Renal pelvis (tissue), 4 donors: ENCODE measurements around the gene ALK. TPM values are rescaled to one million over a fixed set of nuclear protein-coding genes. Genes with fewer than 3 reads are reported as not detected.

ENCODE experiments used
- DNase-seq: peaks from one replicate; pipeline ENCODE4 v3.0.0-alpha.2; 2013
- polyA plus RNA-seq, 3 donors: library from polyadenylated mRNA; unstranded; fragments of 120-200 nt; gene quantifications; one replicate each; pipeline ENCODE4 v1.2.1, GENCODE V29; 2013; ENCODE audit not compliant: insufficient read length in 3 of 3

The ALK gene
- polyA plus RNA-seq, 3 donors = 0.22 to 0.55 (median 0.36) TPM

GRCh38 chr2:29718076-29718686 is 203.2 kb downstream of the ALK start:
- no peak for DNase-seq

DNA sequence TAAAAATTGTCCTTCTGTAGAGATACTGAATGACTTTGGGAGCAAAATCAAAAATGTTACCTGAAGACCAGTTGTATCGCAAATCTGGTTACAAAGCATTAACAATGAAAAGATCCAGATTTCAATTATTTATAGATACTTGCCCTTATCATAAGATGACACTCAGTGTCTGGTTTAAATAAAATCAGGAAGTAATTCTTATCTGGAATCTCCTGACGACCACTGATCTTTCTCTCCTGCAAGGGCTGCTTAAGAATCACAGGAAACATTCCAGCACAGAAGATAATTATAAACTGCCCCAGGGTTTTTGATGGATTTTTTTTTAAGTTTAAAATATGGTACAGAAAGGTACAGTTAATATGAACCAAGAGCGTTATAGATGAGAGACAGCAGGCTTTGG is 205.7 kb downstream of the ALK start:
- DNase-seq = no peak

DNA sequence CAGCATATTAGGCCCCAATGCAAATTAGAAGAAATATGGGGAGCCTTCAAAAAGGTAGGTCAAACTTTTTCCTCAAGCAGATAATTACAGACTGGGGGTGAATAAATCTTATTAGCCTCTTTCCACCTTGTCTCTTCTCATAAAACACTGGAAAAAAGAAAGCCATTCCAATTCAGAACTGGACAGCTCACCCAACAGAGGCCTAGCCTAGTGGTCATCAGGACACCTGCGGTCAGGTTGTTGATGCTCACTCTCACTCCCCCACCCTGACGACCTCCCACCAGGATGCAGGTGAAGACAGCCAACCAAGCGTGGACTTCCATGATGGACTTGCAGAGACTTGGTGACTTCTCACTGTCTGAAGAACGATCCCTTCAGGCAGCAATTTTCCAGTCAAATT is 207.1 kb downstream of the ALK start:
- no peak for DNase-seq

GRCh38 chr2:29706171-29706720 is 215.1 kb downstream of the ALK start:
- DNase-seq = no peak

- DNase-seq = peak; percentile 55
Observed at GRCh38 chr2:29705616-29706015, 215.8 kb downstream of the ALK start.

GRCh38 chr2:29703336-29703735 is 218.1 kb downstream of the ALK start:
- no peak for DNase-seq

GRCh38 chr2:29702276-29702675 is 219.1 kb downstream of the ALK start:
- DNase-seq = no peak

DNA sequence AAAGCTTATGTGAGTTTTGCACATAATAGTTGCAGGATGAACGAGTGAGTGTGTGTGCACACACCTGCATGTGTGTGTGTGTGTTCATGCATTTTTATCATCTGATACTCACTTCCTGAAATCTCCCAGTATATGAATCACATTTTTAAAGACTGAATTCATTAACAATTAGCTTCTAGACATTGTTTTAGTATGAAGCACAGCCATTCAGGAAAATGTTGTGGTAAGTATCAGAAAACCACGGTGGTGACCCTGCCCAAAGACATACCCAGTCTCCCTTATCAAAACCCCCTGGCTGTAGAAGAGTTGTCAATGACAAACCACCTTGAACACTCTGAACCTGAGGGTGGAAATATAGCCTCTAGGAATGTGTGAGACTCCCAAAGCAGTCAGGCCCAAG is 220.8 kb downstream of the ALK start:
- DNase-seq = no peak

DNA sequence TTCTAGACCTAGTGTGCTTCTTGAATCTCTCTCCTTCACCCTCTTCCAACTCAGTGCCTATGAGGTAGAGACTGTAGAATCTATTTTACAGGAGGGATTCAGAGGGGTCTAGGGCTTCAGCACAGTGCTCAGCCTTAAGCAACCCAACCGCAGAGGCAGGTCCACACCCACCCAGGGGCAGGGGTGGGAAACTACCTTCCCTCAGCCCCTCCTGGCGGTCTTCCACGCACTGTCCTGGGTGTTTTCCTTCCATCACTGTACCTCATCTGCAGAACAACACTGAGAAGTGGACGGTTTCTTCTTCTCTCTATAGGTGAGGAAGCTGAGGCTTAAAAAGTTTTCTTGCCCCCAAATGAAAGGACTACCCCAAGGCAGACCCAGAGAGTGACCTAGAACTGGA is 222.3 kb downstream of the ALK start:
- DNase-seq = no peak

- DNase-seq = no peak
Observed at GRCh38 chr2:29698216-29698615, 223.2 kb downstream of the ALK start.

DNA sequence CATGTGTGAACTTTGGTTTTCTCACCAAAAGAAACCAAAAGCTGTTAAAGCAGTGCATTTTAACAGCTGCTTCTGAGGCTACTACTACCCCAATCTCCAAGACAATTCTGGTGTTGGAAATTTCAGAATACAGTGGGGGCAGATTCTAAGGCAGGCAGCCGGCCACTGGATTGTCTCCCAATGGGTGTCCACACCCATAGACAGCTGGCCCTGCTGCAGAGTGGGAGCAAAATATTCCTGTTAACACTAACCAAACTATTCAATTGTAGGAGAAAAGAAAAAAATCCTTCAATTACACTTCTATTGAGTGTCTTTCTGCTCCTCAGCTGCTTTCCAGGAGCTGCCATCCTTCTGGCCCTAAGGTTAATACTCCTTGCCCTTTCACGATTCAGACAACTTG is 223.7 kb downstream of the ALK start:
- DNase-seq = no peak

GRCh38 chr2:29697181-29697580 is 224.2 kb downstream of the ALK start:
- DNase-seq = no peak

GRCh38 chr2:29694741-29695140 is 226.6 kb downstream of the ALK start:
- no peak for DNase-seq

- DNase-seq = no peak
Observed at GRCh38 chr2:29691391-29691950, 229.9 kb downstream of the ALK start.

GRCh38 chr2:29689666-29690065 is 231.7 kb downstream of the ALK start:
- DNase-seq = no peak

GRCh38 chr2:29688429-29688828 is 233.0 kb downstream of the ALK start:
- DNase-seq = no peak

GRCh38 chr2:29687121-29687520 is 234.3 kb downstream of the ALK start:
- DNase-seq = no peak

- DNase-seq = no peak
Observed at GRCh38 chr2:29676886-29677453, 244.4 kb downstream of the ALK start.

- no peak for DNase-seq
Observed at GRCh38 chr2:29664578-29664977, 256.8 kb downstream of the ALK start.

- no peak for DNase-seq
Observed at GRCh38 chr2:29663268-29663667, 258.1 kb downstream of the ALK start.

- no peak for DNase-seq
Observed at GRCh38 chr2:29662861-29663260, 258.5 kb downstream of the ALK start.

DNA sequence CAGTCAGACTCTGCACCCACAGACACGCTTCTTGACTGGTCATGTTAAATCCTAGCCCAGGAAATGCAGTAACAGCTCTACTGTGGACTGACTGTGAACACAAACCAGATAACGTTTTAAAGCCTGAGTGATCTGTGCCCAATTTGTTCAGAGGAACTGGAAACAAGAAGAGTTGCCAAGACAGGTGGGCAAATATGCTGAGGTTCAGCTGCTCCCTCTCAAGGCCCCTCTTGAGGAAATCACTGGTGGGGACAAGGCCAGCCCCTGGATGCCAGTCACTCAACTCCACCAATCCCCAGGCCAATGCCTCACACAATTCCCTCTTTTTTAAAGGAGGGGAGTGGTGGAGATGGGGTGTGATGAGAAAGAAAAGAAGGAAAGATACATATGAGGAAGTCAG is 261.2 kb downstream of the ALK start:
- no peak for DNase-seq

- DNase-seq = no peak
Observed at GRCh38 chr2:29659178-29659577, 262.2 kb downstream of the ALK start.

DNA sequence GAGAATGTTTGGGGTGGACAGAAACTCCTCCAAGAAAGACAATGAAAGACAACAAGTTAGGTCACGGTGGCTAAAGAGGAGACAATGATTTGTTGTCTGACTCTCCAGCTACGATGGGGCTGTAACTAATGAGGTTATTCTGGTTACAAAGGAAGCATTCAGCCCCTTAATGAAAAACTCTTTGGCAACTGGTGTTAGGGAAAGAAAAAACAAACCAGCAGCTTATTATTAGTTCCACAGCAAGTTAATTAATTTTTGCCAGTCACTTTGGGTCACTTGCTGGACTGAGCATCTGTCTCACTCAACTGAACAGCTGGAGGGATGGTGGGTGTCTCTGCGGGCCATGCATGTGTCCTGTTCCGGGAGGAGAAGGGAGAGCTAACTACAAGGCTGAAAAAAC is 263.7 kb downstream of the ALK start:
- peak; percentile 28 for DNase-seq
